IMR-90 (cell line): Measurements from ENCODE around the gene AMACR. TPM values are rescaled to one million over a fixed set of nuclear protein-coding genes. Genes with fewer than 3 reads are reported as not detected.

Experiments
- polyA plus RNA-seq, 3 experiments: library from polyadenylated mRNA; depleted of rRNA; stranded (reverse); fragments of >200 nt; gene quantifications; 2 replicates each; pipeline ENCODE4 v1.2.3, GENCODE V29; 2012; ENCODE audit warnings: low replicate concordance in 1 of 3
- total RNA-seq: library from RNA; depleted of rRNA; stranded (reverse); fragments of >200 nt; gene quantifications from 2 replicates; pipeline ENCODE4 v1.2.3, GENCODE V29; 2012
- TF ChIP-seq, protein P1 (sequence below): fragments of 150-350 bp; IDR thresholded peaks from 2 replicates; pipeline ENCODE4 v1.6.1; 2016; ENCODE audit warnings: low read depth, mild to moderate bottlenecking, low read length, moderate library complexity, borderline replicate concordance

Gene AMACR
- total and polyA plus RNA-seq, 2 of the 4 experiments (the other 2 are of a cell fraction), result 8.2 to 12.9 TPM

DNA sequence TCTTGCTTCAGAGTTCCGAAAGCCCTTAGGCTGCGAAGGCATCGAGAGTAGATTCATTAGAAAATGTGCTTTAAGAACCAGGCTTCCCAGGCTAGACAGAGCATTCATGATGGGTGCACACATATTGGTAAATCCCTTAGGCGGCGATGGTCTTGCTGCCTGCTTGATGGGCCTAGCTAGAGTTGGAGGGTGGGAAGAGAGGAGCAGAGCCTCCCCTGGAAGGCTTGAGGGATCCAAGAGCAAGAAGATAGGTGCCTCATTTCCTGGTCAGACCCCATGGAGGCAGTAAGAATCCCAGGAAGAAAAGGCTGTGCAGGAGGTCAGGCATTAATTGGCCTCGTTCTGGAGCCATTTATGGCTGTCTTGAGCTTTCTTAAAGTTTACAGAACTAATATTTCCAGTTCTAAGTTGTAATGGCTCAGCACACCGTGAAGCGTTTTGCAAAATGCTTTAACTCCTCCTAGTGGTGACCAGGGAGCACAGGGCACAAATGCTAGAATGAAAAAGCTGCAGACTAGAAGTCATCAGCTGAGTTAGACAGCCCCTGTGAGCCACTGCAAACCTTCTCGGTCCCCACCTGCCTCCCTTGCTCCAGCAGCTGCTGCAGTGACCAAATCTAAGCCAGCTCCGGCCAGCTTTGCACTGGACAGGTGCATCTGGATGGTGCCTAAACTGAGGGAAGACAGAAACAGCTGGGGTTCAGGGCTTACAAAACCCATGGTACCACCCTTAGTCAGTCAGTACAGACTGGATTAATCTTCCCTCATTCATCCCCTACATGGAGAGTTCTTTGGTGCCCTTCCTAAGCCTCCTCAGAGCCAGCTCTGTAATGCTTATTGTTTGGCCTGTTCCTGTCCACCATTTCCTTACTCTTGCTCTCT lies 38.0 kb downstream of the AMACR start (continued):
- TF ChIP-seq, protein P1, sequence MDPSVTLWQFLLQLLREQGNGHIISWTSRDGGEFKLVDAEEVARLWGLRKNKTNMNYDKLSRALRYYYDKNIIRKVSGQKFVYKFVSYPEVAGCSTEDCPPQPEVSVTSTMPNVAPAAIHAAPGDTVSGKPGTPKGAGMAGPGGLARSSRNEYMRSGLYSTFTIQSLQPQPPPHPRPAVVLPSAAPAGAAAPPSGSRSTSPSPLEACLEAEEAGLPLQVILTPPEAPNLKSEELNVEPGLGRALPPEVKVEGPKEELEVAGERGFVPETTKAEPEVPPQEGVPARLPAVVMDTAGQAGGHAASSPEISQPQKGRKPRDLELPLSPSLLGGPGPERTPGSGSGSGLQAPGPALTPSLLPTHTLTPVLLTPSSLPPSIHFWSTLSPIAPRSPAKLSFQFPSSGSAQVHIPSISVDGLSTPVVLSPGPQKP, result no peak
